GM19025 (cell line): ENCODE data around the gene NVL.
"Not testable (repeated sequence)": the region's sequence is repeated elsewhere in the genome, so short reads cannot be mapped to it uniquely, and the experiment has no call there.

Experiments used
- ATAC-seq: cut with Tn5 transposase; IDR thresholded peaks from one replicate; pipeline ENCODE4 v1.9.1; 2021; ENCODE audit warnings: mild to moderate bottlenecking, low read depth, moderate library complexity; ENCODE audit not compliant: unreplicated experiment

NVL gene

DNA sequence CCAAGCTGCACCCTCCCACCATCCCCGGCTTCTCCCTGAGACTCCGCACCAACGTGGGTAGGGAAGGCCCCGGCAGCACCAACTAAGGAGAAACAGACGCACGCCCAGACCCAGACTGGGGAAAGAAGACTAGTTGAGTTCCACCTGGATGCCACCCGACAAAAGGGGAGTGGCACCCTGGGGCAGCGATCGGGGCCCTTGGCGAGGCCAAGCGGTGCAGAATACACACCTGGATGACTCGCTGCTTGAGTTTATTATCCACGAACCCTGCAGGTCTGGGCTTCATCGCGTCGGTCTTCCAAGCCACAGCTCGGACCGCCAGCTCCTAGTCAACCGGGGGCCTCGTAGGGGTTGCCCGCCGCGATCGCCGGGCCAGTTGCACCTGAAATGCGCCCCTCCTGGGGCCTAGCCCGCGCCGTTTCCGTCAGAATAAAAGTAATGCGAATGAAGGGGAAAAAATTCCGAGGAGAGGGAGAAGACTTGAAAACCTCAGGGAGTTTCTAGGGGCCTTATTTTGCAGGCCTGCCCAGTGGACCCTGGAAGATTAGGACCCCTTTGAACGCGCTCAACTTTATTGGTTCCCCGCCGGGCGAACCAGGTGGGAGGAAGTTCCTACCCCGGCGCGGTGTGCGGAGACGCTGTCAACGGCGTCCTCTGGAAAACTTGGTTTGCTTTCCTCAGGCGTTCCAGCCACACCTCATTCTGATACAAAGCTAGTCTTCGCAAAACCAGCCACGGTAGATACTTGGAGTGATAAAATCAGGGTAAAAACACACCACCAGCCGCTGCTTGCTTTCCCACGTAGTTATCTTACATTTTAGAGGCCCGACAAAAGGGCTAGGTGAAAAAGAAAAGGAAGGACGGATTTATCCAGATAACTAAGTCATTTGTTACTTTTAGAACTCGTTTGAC, at the start of gene NVL:
NVL (minus strand) TSS at position 331 of the 912 bp plus-strand sequence; CDS start at position 286, 45 bp downstream.
- peak; percentile 82 for ATAC-seq

- ATAC-seq: no peak
These were observed 49.1 kb upstream of the NVL start for GRCh38 chr1:224378855-224379631.

DNA sequence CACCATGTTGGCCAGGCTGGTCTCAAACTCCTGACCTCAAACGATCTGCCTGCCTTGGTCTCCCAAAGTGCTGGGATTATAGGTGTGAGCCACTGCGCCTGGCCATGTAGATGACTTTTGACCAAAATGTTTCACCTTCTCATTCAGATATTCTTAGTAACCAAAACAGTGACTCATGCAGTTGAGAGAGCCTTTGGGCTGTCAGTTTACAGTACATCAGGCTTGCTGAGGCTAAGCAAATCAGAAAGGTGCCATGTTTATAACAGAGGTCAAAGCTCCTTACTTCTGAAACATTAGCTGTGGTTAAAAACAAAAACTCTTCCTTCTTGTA, 47.7 kb upstream of the NVL start:
- peak; percentile 52 for ATAC-seq

DNA sequence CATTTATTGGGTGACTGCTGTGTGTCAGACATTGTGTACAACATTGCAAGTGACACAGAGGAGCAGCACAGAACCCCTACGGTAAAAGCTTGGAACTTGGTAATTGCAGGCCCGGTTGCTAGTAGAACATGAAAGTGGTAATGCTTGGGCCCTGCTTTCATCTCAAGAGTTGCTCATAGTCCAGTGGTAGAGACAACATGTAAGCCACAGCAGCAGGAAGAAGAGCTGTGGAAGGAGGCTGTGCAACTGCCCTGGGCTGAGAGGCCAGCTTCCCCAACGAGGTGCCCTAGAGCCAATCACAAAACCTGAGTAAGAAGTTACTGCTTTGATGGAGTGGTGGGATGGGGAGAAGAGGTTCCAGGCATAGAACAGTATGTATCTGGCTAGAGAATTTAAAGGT, 45.1 kb upstream of the NVL start:
- no peak for ATAC-seq

DNA sequence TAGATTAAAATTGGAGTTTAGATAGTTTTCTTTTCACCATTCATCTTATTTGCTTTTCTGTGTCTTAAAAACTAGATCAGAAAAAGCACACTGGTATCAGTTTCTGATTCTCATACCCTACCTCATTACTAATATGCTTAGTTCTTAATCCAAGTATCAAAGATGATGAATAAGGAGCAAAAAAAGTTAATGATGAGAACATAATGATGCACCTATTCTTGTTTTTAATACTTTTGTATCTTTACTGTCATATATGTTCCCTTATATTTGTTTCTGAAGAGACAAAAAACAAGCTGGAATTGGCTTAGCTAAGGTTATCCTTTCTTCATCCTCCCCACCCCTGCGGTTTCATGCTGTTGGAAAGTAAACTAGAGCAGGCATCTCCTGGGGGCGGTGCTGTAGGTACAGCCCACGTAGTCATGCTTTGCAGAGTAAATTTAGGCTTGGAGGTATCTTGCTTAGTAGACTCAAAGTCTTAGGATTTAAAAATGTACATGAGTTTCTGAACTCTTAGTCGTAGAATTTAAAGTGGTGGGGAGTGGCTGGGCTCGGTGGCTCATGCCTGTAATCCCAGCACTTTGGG, 43.1 kb upstream of the NVL start:
- no peak for ATAC-seq

DNA sequence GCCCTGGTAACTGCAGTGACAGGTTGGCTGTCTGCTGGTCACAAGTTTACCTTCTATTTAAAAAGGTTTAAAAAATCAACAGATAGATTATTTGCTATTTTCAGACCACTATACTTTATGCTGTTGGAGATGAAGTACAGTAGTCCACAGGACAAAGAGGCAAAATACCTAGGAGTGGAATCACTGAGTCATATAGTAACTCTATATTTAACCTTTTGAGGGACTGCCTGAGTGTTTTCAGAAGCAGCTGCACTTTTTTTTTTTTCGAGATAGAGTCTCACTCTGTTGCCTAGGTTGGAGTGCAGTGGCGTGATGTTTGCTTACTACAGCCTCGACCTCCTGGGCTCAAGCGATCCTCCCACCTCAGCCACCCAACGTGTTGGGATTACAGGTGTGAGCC, 38.4 kb upstream of the NVL start:
- peak; percentile 67 for ATAC-seq

DNA sequence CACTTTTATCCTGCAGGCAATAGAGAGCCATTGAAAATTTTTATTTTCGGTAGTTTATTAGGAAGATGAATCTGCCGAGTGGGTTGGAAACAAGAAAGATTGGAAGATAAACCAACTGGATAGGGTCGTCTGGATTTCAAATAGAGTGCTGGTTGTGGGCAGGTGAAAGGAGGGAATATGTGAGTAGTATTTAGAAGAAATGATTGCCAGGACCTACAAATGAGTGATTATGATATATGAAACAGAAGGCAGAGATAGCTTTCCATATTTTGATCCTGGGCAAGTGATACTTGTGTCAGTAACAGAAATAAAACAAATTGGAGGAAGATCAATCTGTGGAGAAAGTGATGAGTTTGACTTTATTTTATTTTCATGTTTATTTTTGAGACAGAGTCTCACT, 29.2 kb upstream of the NVL start:
- no peak for ATAC-seq

DNA sequence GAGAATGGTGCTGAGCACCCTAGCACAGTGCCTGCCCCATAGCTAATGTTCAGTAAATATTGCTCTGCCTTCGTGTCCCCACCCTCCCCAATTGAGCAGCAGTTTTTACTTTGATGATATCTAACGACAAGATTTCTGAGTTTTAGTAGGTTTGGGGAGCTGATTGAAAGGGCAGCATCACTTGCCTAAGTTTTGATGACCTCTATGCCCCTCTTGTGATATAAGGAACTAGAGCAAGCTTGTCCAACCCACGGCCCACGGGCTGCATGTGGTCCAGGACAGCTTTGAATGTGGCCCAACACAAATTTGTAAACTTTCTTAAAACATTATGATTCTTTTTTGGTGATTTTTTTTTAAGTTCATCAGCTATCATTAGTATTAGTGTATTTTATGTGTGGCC, 28.3 kb upstream of the NVL start:
- ATAC-seq: no peak

DNA sequence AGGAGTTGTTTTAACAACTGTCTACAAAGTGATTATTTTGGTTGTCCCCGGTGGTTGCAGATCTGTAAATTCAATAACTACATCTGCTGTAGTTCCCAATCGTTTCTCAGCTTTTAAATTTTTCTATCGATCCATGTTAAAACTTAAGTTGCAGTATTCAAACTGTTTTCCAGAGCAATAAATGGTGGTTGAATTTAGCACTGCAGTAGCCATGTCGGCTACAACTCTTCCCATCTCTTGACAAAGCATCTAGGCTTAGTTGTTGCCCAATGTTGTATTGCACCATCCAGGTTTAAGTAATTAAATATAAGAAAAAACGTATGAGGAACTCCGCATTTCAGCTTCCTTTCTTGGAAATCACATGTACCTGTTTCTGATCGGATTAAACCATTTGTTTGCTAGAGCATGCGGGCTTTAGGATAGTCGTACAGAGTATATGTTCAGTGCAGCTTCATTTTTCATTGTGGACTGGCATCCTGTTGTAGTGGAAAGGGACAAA, 27.7 kb upstream of the NVL start:
- ATAC-seq: no peak

GRCh38 chr1:224356685-224357625, 27.0 kb upstream of the NVL start, which contains the start of gene CNIH4:
Gene CNIH4, plus strand, starts transcription at chr1:224356879. Its CDS starts 46 bp downstream, at chr1:224356925.
- ATAC-seq: peak; percentile 98

- ATAC-seq: no peak
These were observed 24.3 kb upstream of the NVL start for GRCh38 chr1:224353975-224354925.

DNA sequence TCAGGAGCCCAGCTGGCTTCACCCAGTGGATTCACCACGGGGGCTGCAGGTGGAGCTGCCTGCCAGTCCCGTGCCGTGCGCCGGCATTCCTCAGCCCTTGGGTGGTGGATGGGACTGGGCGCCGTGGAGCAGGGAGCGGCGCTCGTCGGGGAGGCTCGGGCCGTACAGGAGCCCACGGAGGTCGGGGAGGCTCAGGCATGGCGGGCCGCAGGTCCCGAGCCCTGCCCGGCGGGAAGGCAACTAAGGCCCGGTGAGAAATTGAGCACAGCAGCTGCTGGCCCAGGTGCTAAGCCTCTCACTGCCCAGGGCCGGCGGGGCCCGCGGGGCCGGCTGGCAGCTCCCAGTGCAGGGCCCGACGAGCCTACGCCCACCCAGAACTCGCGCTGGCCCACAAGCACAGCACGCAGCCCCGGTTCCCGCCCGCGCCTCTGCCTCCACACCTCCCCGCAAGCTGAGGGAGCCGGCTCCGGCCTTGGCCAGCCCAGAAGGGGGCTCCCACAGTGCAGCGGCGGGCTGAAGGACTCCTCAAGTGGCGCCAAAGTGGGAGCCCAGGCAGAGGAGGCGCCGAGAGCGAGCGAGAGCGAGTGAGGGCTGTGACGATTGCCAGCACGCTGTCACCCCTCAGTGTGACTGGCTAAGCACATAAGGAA, 22.6 kb upstream of the NVL start:
- ATAC-seq: not testable (repeated sequence)

DNA sequence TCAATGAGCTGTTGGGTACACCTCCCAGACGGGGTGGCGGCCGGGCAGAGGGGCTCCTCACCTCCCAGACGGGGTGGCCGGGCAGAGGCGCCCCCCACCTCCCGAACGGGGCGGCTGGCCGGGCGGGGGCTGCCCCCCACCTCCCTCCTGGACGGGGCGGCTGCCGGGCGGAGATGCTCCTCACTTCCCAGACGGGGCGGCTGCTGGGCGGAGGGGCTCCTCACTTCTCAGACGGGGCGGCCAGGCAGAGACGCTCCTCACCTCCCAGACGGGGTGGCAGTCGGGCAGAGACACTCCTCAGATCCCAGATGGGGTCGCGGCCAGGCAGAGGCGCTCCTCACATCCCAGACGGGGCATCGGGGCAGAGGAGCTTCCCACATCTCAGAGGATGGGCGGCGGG, 19.7 kb upstream of the NVL start:
- not testable (repeated sequence) for ATAC-seq

- ATAC-seq: no peak
These were observed 18.2 kb upstream of the NVL start for GRCh38 chr1:224348137-224348536.

- ATAC-seq: no peak
These were observed 13.7 kb upstream of the NVL start for GRCh38 chr1:224343679-224344078.

- peak; percentile 60 for ATAC-seq
These were observed 10.7 kb upstream of the NVL start for GRCh38 chr1:224340453-224341384.

GRCh38 chr1:224339442-224340033, 9.6 kb upstream of the NVL start:
- no peak for ATAC-seq
